GM18511 (cell line): ENCODE data around the gene EYS.
"Not testable (repeated sequence)": the region's sequence is repeated elsewhere in the genome, so short reads cannot be mapped to it uniquely, and the experiment has no call there.

ENCODE experiments used
- ATAC-seq: cut with Tn5 transposase; IDR thresholded peaks from one replicate; pipeline ENCODE4 v1.9.1; 2021; ENCODE audit warnings: mild to moderate bottlenecking, moderate library complexity; ENCODE audit not compliant: unreplicated experiment

EYS gene

DNA sequence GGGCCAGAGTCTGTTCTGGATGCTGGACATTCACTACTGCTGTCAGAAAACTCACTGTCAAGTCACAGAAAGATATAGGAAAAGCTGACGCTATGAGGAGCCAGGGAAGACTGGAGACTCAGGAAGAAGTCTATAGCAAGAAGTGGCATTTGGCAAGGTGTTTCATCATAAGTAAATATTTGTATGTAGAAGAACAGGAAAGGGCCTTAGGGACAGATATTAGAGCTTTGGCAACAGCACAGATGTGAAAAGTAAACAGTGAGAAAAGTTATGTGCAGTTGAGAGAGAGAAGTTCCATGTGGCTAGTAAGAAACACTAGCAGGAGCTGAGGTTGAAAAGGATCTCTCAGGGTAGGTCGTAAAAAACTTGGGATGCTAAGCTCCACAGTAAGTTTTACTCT lies 1202.5 kb downstream of the EYS start:
- no peak for ATAC-seq

DNA sequence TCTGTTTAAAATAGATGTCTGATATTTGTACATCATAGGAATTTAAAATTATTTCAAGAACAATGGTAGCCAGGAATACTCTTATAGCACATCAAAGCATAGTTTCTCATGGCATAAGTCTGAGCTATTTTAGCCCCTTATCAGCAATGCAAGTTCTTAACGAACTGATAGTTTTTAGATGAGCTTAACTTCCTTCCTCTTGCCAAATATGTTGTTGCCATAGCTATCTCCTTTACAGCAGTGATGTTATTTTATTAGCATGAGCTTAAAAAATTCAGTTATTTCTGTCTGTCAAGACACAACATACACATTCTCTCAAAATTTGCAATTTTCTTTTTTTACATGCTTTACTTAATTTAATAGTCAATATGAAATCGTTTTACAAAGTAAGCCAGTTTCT lies 1204.2 kb downstream of the EYS start:
- no peak for ATAC-seq

DNA sequence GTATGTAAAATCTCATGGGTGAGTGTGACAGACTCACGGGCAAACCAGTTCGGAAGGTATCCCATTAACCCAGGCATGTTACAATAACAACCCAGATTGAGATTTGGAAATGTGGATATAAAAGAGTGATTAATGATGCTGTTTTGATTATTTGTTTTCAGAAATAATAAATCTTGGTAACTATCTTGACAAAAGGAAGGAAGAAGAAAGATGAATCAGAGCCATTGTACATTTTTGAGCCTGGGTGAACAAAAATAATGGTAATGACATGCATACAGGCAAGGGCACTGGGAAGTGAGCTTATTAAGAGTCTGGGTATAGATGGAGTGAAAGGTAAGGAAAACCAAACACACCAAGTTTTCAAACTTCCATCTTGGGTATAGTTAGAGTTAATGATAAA lies 1209.4 kb downstream of the EYS start:
- ATAC-seq = no peak

DNA sequence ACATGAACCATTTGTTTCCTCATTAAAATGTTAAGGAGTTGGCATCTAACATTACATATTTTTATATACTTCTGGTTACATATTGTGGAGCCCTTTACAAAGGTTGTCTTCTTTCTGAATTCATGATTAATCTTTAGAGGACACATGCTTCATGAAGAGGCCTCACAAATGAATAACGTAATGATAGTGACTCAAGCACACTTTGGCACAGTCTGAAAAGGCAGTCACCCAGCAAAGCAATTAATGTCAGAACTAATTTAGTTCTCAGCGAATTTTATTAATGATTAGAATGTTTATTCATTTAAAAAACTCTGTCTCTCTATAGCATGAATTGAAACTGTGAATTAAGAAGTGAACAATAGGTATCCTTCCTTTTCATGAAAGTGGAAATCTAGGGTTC lies 1217.3 kb downstream of the EYS start:
- no peak for ATAC-seq

DNA sequence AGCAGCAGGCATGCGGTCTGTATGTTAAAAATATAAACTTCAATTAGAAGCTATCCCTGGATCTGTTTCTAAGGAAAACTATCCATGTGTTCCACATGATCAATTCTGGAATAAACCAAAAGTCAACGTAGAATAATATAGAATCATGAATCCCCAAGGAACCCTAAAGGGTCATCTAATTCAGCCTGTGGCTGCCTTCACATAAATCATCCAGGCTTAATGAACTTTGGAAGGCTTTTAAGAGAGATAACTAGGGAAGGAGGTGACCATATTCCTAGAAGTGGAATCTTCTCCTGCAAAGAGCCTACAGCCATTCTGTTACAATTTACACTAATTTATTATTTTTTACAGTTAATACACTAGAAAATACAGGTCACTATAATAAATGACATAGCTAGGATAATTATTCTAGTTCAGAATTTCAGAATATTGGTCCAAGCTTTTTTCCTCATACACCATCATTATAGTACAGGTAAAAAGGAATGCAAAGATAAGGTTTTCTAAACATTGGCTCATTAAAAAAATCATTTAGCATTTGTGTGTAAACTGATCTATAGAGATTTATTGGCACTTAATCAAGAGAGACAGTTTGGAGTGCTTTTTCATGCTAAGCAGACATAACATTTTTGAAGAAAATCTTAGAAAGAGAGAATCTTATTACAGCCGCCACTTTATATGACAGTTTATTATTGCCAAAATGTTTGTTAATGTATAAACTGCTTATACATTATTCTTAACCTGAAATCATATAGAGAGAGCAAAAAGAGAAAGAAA lies 1220.3 kb downstream of the EYS start:
- ATAC-seq = no peak

DNA sequence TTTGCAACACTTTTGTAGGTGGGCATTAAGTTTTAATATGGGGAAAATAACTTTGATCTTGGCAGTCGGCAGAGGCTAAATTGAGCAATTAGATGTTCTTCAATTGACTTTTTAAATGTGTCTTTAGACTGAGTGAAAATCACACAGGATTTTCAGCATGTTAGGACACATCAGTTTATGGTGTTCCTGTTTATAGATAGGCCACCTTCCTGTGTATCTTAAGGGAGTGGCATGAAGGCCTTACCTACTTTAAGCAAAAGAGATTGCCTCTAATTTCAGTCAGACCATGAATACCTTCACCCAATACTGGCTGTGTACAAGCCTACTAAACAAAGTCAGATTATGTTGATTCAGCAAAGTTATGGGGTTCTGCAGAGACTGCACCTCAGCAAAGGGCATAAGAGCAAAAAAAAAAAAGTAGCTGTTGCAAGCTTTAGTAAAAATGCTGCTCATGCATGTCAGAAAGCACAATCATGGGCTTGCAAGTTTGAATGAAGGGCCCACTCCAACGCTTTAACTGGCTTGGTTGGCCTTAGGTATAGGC lies 1223.0 kb downstream of the EYS start:
- ATAC-seq = no peak

DNA sequence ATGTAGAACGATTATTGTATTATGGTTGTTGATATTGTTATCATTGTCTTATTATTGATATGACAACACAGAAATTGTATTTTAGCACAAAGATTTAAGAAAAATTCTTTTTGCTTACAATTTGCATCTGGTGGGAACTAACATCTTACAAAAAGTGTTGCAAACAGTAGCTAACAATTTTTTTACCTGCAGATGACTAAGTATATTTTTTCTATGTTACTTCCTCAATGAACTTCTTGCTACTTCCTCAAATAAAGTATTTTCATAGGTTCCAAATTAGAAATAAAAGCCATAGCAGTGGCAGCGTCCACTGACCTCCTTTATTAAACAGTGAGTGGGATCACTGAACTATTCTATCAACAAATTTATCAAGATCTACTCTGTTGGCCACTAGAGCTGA lies 1224.4 kb downstream of the EYS start:
- ATAC-seq = no peak

DNA sequence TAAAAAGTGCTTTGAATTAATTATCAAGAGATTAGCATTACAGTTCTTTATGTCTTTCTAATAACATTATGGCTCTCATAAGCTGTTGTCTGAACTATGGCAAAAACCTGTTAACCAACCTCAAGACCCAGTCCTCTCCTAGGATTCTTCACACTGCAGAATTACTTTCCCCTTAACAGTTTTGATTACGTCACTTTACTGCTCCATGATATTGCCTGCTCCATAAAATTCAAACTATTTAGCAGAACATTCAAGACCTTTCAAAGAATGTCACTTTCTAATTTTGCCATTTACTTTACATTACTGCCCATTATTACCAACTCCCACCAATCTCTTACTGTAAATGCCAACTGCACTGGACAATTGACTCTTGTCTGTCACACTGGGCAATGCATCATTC lies 1227.9 kb downstream of the EYS start:
- no peak for ATAC-seq

DNA sequence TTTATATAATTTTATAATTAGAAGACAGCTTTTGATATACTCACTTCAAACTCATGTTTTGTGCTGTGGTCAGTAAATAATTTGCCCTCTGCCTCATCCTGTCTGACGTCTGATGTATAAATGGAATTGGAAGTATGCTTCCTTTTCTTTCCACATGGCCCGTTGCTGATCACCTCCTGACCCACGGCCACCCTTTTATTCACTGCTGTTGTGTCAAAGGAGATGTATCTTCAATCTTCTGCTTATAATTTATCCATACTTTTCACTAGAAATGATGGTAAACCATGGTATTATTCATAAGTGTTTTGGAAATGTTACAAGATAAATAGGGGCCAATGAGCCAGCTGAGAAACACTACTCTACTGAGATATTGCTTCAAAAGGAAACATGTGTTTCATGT lies 1229.6 kb downstream of the EYS start:
- no peak for ATAC-seq

DNA sequence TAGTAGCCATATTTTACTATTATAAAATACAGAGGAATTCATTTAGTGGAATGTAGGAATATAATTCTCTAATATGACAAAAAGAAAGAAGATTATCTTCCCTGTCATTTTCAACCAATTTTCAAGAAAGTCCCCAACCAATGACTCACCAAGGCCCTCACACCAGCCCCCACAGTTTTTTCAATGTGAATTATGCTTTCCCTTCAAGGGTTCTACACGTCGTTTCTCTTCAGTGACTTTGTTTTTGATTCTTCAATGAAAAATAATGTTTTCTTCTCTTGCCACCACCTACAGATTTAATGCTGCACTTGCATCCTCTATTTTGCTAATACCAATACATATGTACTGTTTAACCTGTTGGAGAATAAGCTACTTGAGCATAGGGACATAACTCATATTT lies 1230.1 kb downstream of the EYS start:
- ATAC-seq = no peak

DNA sequence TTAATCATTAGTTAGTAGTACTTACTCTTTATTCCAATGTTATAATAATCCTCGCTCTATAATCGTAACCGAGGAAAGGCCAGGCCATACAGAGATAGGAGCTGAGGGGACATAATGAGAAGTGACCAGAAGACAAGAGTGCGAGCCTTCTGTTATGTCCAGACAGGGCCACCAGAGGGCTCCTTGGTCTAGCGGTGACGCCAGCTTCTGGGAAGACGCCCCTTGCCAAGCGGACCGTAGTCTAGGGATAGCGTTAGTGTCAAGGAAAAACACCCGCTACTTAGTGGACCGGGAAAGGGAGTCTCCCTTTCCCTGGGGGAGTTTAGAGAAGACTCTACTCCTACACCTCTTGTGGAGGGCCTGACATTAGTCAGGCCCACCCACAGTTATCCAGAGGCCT lies 1237.6 kb downstream of the EYS start:
- ATAC-seq = not testable (repeated sequence)

DNA sequence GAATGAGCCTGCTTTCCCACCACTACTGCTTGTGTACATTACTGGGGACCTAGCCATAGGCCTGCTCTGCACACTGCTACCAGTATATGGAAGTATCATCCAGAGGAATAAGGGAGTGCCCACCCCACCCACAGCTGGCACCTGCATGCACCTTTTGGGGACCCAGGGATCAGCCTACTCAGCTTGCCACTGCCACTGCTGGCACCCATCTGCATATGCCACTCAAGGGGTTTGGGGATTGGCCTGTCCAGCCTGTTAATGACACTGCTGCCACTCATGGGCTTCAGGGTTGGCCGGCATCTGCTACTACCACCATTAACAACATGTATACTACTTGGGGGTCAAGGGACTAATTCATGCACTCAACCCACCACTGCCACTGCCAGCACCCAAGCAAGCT lies 1239.4 kb downstream of the EYS start:
- no peak for ATAC-seq

DNA sequence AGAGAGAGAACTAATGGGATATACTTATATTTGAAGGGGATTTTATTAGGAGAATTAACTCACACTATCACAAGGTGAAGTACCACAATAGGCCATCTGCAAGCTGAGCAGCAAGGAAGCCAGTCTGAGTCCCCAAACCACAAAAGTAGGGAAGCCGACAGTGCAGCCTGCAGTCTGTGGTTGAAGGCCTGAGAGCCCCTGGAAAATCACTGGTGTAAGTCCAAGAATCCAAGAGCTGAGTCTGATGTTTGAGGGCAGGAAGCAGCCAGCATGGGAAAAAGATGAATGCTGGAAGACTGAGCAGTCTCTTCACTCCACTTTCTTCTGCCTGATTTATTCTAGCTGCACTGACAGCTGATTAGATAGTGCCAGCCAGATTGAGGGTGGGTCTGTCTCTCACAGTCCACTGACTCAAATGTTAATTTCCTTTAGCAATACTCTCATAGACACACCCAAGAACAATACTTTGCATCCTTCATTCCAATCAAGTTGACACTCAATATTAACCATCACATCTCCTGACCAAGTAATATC lies 1247.5 kb downstream of the EYS start:
- no peak for ATAC-seq

DNA sequence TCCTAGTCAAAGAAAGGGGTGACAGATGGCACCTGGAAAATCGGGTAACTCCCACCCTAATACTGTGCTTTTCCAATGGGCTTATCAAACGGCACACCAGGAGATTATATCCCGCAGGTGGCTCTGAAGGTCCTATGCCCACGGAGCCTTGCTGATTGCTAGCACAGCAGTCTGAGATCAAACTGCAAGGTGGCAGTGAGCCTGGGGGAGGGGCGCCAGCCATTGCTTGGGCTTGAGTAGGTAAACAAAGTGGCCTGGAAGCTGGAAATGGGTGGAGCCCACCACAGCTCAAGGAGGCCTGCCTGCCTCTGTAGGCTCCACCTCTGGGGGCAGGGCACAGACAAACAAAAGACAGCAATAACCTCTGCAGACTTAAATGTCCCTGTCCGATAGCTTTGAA lies 1258.9 kb downstream of the EYS start:
- not testable (repeated sequence) for ATAC-seq

DNA sequence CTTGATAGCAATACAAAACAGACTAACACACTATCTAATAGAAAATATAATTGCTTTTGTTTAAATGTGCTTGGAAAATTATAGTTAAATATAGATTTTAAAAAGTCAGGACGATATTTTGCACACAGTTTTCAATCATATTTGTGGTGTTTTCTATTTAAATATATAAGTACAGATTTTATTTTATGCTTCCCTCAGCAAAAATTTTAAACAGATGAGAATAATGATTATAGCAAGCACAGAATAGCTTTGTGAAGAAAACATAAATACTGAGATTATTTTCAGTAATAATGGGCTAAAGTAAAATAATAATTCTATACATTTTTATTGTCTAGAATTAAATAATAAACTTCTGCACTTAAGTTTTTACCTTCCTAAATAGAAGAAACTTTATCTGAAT lies 1262.0 kb downstream of the EYS start:
- ATAC-seq = no peak

DNA sequence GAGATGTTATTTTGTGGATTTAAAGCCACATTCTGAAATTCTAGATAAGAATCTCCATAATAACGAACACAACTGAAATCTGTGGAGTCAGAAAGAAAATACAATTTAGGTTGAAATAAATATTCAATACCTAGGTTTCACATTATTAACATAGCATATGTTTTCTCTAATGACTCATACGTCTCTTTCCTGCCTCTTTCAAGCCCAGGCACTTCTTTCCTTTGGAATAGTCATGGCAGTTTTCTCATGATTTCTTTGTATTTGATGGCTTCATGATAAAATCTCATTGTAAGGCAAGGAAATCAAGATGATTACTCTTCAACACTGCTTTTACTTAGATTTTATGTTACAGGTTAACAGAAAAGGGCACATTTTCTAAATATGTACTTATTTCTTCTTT lies 1267.8 kb downstream of the EYS start:
- ATAC-seq = no peak

DNA sequence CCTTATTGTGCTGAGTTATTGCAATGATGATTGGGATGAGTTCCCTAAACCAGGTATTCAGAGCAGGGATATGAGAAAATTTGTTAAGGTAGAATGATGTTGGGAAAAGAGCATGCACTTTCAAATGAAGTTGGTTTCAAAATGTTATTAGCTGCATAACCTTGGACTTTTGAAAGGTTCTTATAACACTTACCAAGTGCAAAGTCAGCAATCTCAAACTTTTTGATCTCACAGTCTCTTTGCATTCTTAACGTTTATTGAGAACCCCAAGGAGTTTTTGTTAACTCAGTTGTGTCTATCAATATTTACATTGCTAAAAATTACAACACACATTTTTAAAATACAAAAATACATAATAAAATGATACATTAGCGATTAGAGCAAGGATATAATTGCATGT lies 1269.0 kb downstream of the EYS start:
- no peak for ATAC-seq

DNA sequence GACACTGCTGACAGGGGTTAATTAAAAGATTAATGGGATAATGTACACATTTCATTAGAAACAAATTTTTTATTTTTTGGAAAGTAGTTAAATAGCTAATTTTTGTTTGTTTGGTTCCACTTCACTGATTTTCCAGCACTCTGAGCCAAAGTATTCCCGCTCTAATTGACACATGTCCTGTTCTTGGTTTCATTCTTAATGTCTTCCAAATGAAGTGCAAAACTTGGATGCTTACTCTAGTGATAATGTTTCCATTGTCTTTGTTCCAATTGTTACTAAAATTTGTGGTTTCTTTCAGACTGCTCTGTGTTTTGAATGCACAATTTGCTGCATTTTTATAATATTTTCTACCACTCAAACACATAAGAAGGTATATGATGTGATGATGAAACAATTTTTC lies 1277.1 kb downstream of the EYS start:
- ATAC-seq = no peak

DNA sequence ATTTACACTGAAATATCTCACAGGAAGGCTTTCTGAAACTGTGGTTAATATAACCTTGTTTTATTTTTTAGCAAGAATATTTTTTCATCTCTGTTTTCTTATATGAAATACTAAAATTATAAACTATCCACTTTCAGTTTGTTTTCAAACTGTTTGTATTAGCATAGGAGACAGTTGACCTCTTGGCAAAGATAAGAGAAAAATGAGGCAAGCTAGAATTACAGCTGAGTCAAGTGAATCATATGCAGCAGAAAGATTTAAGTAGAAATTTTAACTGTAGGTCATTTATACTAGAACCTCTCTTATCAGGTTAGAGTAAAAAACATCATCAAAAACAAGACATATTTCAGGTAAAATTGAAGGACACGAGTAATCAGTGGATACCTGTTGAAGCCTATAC lies 1278.8 kb downstream of the EYS start:
- no peak for ATAC-seq

DNA sequence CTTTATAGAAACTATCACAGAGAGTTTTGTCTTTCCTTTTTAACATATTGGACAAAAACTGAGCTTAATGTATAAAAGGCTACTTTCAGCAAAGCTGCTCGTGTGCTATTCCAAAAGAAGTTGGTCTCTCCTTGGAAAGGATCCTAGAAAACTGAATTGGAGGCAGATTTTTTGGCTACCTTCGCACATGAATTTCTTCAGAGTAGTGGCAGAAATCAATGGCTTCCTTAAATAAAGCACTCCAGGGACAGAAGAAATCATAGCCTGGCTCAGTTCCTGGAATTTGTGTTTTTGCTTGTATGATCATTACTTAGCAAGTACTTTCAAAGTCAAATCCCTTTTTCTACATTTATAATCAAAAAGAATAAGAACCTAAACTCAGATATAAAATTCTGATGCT lies 1291.1 kb downstream of the EYS start:
- ATAC-seq = no peak

DNA sequence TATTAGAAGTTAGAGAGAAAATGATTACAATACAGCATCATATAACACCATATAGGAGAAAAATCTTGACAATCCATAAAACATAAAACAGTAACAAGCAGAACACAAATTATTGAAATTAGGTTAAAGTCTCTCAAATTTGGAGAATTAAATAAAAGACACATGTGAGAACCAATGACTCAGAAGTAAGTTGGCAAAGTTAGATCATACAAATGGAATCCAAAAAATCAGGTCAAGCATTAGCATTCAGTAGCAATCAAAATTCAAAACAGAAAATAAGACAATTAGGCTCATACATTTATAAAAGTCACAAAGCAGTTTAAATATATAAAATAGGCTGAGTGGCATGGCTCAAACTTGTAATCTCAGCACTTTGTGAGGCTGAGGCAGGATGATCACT lies 1295.8 kb downstream of the EYS start:
- ATAC-seq = no peak

DNA sequence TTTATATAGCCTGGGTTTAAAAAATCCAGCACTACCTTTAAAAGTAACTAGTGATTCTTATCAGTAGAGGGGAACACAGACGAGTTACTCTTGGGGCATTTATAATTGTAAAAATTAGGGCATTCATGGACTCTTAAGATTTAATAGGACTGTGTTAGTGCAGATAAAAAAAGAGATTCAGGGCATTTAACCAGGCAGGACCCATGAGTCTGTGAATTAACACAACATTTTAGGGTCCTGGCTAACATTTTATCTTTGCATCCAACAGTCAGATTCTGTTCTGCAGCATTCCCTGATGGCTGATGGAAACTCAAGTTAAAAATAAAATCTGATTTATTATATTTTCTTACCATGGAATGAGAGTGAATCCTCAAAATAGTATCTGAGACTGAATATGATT lies 1297.1 kb downstream of the EYS start:
- no peak for ATAC-seq

DNA sequence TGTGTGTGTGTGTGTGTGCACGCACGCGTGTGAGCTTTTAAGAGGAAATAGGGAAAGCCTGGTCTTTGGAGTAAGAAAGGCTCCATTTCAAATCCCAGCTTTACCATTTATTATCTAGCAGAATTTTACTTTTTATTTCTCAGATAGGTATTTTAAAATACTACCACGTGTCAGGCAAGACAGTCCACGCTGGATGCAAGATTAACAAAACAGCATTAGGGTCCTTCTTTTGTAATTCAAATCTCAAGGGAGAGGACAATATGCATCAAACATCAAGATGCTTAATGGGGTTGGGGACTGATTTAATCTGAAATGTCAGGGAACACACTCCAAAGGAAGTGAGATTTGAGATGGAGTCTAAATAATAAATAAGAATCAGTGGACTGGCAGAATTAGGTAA lies 1302.6 kb downstream of the EYS start:
- no peak for ATAC-seq
